NOMO-1 (cell line): Measurements from ENCODE around the gene B4GALT6.
"Not testable (repeated sequence)": the region's sequence is repeated elsewhere in the genome, so short reads cannot be mapped to it uniquely, and the experiment has no call there.

Experiments used
- DNase-seq, 2 experiments: peaks; one replicate each; lab custom pipeline; 2025; ENCODE audit not compliant: unreplicated experiment in 2 of 2; lab: John Stamatoyannopoulos, UW

B4GALT6 gene, protein sequence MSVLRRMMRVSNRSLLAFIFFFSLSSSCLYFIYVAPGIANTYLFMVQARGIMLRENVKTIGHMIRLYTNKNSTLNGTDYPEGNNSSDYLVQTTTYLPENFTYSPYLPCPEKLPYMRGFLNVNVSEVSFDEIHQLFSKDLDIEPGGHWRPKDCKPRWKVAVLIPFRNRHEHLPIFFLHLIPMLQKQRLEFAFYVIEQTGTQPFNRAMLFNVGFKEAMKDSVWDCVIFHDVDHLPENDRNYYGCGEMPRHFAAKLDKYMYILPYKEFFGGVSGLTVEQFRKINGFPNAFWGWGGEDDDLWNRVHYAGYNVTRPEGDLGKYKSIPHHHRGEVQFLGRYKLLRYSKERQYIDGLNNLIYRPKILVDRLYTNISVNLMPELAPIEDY

GRCh38 chr18:31684279-31685096 lies at the start of gene B4GALT6:
Gene B4GALT6 (minus strand): TSS chr18:31684581. CDS start chr18:31684426, 155 bp downstream.
- peak; percentile 18 to 30 for DNase-seq

DNA sequence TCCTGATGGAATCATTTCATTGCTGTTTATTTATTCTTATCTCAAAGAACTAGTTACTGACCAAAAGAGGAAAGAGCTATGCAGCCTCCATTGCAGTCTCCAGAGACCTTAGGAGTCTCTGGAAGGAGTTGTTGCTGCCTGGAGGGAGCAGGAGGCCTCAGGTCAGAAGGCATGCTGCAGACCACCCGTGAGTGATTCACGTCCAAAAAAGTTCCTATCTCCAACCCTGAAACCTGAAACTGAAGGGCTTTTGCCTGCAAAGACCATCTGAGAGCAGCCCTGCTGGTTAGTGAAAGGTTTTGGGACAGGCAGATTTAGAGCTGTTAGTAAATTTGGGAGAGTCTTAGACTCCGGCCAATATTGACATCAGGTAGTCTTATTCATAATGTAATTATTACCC lies 47.2 kb upstream of the B4GALT6 start:
- DNase-seq, result no peak

DNA sequence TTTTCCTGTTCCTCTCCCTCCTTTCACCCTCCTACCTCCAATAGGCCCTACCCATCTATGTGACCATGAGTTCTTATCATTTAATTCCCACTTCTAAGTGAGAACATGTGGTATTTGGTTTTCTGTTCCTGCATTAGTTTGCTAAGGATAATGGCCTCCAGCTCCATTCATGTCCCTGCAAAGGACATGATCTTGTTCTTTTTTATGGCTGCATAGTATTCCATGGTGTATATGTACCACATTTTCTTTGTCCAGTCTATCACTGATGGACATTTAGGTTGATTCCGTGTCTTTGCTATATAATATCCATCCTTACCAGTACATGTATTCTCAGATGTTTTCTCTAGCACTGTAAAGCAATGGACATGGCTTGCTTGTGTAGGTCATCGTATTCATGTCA lies 44.8 kb upstream of the B4GALT6 start:
- not testable (repeated sequence) for DNase-seq

DNA sequence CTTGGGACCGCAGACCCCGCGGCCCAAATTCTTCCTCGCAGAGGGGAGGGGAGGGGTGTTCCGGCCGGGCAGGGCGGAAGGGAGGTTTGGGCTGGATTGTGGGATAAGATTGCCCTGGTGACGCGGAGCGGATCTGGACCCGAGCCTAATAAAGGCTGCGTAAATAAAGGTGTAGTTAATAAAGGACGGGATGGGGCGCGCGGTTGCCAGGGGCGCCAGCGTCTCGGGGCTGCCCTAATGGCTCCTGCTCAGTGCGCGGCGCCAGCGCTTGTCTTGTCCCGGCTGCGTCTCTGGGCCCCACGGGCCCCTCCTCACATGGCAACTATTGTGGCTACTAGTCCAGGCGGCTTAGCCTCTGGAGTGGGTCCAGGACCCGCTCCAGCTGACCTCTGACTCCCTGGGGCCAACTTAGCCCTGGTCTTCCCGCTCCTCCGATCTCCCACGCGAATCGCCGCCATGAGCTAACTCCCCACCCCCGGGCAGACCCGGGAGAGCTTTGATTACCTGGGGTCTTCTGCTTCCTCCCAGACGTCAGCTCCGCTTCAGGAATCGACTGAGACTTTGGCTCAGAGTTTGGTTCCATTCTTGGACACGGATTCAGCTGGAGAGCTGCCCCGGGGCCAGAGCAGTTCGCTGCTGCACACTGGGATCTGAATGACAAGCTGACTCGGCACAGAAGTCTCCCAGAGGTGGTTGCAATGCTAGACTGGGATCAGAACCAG lies 39.8 kb upstream of the B4GALT6 start:
- DNase-seq, result no peak

DNA sequence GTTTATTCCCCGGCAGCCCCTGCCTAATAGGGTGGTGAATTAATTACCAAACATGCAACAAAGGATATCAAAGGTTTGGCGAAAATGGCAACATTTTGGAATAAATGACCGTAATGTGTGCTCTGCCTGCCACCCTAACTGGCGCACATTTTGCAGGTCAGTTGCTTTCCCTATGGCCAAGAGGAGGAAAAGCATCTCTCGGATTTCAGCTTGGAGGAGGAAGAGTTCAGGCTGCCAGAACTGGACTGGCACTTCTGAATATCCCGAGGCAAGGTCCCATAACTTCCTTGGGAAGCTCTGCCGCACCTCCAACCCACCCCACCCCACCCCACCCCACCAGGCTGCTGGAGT lies 39.2 kb upstream of the B4GALT6 start:
- no peak for DNase-seq

DNA sequence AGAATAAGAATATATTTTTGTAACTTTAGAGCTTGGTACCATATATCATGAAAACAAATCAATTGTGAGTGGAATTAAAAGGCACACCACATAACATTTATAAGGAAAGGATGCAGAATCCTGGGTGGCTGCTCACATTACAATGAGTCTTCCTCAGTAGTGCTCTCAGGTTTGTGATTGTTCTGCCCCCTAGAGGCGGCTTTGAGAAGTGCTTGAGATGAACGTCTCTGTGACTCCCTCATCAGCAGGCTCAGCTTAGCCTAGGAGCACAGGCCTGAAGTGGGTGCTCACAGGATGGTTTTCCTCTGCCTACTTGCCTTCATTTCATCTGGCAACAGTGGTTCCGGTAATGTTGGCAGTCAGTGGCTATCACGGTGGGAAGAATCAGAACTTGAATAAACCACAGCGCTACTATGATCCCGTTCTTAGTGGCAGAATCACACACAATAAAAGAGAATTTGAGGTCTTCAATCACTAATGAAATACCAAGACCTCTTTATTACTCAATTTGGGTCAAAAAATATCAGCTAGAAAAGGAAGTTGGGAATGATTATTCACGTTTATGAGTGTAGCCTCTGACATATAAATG lies 38.1 kb upstream of the B4GALT6 start:
- peak; percentile 32 to 52 for DNase-seq

DNA sequence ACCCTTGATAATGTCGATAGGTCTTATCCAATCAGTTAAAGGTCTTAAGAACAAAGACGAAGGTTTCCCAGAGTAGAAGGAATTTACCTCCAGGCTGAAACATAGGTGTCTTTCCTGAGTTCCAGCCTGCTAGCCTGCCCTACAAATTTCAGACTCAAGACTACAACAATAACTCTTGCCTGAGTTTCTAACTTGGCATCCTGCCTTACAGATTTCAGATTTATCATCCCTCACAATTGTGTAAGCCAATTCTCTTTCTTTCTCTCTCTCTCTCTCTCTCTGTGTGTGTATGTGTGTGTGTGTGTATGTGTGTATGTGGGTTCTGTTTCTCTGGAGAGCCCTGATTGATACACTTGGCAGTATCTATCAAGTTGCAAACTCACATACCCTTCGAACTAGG lies 37.2 kb upstream of the B4GALT6 start:
- DNase-seq, result no peak

- no peak for DNase-seq
Measured at GRCh38 chr18:31720867-31721266, 36.5 kb upstream of the B4GALT6 start.

- no peak for DNase-seq
Measured at GRCh38 chr18:31719363-31720006, 35.1 kb upstream of the B4GALT6 start.

DNA sequence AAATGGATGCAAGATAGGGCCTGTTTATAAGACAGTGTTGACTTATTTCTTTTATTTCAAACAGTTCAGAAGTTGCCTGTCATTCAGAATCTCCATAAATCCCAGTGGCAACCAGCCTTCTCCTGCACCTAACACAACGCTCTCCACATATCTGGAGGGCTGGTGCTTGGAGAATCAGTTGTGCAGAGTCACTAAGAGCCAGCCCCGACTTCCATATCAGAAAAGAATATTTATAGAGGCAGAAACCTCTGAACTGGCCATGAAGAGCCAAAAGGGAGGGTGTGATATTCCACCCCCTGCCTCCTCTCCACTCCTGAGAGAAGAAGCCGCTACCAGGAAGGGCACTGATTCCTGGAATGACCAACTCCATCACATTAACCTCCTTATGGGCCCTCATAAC lies 34.0 kb upstream of the B4GALT6 start:
- DNase-seq, result no peak

- DNase-seq, result no peak
Measured at GRCh38 chr18:31716362-31716761, 32.0 kb upstream of the B4GALT6 start.

- no peak for DNase-seq
Measured at GRCh38 chr18:31711365-31712172, 27.2 kb upstream of the B4GALT6 start.

DNA sequence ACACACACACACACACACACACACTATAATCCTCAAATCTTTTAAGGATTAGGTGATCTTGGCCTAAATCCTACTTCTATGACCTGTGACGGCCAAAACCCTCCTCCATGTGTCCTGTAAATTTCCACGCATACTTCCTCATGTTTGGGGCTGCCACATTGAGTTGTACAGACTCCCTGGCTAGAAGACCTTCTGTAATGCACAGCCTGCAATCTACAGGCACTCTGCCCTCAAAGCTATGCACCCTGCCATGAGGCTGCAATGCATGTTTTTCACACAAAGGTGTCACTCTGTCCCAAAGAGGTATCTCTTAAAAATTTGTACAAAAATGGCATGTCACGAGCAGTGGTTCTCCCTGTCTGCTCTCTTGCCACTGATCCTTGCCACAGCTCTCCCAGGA lies 26.4 kb upstream of the B4GALT6 start:
- no peak for DNase-seq

GRCh38 chr18:31707815-31708214 lies 23.4 kb upstream of the B4GALT6 start:
- no peak for DNase-seq

DNA sequence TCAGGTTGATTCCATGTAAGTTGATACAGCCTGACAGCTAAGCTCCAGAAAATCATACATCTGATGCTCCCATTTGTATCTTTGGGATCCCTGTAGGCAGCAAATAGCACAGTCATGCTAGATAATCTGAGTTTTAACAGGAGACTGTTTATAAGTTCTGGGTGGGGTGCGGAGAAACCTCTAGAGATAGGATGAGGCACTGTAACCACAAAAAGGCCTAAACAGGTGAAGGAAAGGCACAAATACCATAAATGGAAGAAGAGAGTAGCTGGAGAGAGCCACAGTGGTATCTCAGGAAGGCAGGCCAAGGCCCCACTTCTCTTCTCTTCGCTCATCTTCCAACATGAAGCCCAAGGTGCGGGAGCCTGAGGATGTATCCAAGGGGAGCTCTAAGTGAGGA lies 18.1 kb upstream of the B4GALT6 start:
- no peak for DNase-seq

GRCh38 chr18:31701744-31702143 lies 17.4 kb upstream of the B4GALT6 start:
- peak in 1 of 2 experiments; percentile 31 for DNase-seq

- no peak for DNase-seq
Measured at GRCh38 chr18:31700990-31701389, 16.6 kb upstream of the B4GALT6 start.

GRCh38 chr18:31697351-31698298 lies 13.2 kb upstream of the B4GALT6 start:
- no peak for DNase-seq

DNA sequence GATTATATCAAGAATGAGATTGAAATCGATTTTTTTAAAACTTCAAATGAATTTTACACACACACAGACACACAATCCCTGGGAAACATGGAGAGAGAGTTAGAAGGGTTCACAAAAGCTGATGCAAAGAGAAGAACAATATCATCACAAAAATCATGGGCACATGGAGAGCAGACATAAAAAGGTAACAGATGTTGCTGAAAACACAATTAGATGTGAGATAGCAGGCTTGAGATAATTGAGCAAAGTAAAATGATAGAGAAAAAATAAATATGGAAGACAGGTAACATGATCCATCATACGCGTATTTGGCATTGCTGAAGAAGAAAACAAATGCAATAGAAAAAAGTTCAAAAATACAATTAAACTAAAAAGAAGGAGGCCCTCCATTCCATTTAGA lies 11.6 kb upstream of the B4GALT6 start:
- DNase-seq, result no peak
